Epithelial cell of esophagus (primary cell): ENCODE measurements around the gene SEC31B.
A peak's percentile ranks its signal among the peaks of the same experiment; 100 is the strongest.

ENCODE experiments used
- DNase-seq: peaks from one replicate; pipeline ENCODE4 v3.0.0; 2010; ENCODE audit warnings: low read depth
- H3K4me3 ChIP-seq: 2 replicates; pipeline ENCODE4 v1.5.1; 2011; ENCODE audit warnings: mild to moderate bottlenecking, low read length, control low read depth
- CTCF ChIP-seq: IDR thresholded peaks from 2 replicates; pipeline ENCODE4 v1.5.1; 2011; ENCODE audit warnings: low read depth, mild to moderate bottlenecking, low read length, control low read depth, inconsistent platforms; ENCODE audit not compliant: insufficient read depth; ENCODE audit errors: missing control alignments

The SEC31B gene

DNA sequence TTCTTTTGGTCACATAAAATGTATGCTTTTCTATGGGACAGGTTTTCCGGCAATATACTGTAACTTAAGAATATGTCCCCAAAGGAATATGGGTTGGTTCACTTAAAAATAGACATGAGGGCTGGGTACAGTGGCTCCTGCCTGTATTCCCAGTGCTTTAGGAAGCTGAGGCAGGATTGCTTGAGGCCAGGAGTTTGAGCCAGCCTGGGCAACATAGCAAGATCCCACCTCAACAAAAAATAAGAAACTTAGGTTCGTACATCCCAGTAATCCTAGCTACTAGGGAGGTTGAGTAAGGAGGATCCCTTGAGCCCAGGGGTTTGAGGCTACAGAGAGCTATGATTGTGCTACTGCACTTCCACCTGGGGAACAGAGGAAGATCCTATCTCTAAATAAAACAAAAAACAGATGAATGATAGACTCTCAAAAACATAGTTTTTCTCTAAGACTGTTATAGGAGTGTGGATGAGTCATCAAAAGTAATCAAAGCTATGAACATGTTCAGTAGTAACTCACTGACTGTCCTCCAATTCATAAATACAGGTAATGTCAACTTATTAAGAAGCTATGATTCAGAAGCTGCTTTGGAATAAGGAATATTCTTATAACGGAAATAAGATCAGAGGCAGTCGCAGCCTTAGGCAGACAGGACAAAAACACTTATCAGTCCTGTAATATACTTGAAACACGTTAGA, 2.6 kb upstream of the SEC31B start:
- no peak for TF ChIP-seq CTCF
- DNase-seq, result peak; percentile 69
- H3K4me3 ChIP-seq, result no peak overlapping the region

- DNase-seq, result peak; percentile 88
- no peak for TF ChIP-seq CTCF
Measured at GRCh38 chr10:100520811-100521210, 1.1 kb upstream of the SEC31B start.

GRCh38 chr10:100518761-100519241, 860 bp downstream of the SEC31B start:
- peak; percentile 77 for TF ChIP-seq CTCF
- DNase-seq, result peak; percentile 77
- H3K4me3 ChIP-seq, result no peak overlapping the region

More at GRCh38 chr10:100520811-100521210, 1.1 kb upstream of the SEC31B start:
- H3K4me3 ChIP-seq, result no peak overlapping the region

- no peak for DNase-seq
- no peak for TF ChIP-seq CTCF
- H3K4me3 ChIP-seq, result no peak overlapping the region
Measured at GRCh38 chr10:100516847-100517246, 2.8 kb downstream of the SEC31B start.

- no peak overlapping the region for H3K4me3 ChIP-seq
- no peak for TF ChIP-seq CTCF
- DNase-seq, result no peak
Measured at GRCh38 chr10:100515612-100516011, 4.0 kb downstream of the SEC31B start.

- H3K4me3 ChIP-seq, result no peak overlapping the region
- TF ChIP-seq CTCF, result no peak
- DNase-seq, result peak; percentile 62
Measured at GRCh38 chr10:100510533-100511308, 8.9 kb downstream of the SEC31B start.
